Endothelial cell of umbilical vein (primary cell): ENCODE results near the gene NAA30. TPM values are rescaled to one million over a fixed set of nuclear protein-coding genes. Genes with fewer than 3 reads are reported as not detected.

Experiments
- BruUV-seq: library from RNA; stranded (reverse); fragments of 400-500 nt; replicated peaks from 2 replicates; lab custom pipeline; 2021; lab: Mats Ljungman, UMichigan
- CTCF ChIA-PET: fragments of 300-600, 350-600 bp; sonication (Branson Sonifier 250); formaldehyde crosslinking; loops from one replicate; lab custom pipeline; 2021; ENCODE audit warnings: antibody characterized with exemption, inconsistent platforms; lab: Charles Lee
- POLR2A ChIA-PET: fragments of 300-600, 350-600 bp; sonication (Branson Sonifier 250); formaldehyde crosslinking; loops from one replicate; lab custom pipeline; 2021; ENCODE audit warnings: antibody characterized with exemption, inconsistent platforms; lab: Charles Lee
- DNase-seq: peaks from one replicate; pipeline ENCODE4 v3.0.0-alpha.2; 2011; ENCODE audit warnings: low read depth, low spot score
- FAIRE-seq: peaks from 2 replicates; lab custom pipeline; 2011; peaks lifted over from hg19 to GRCh38; lab: Jason Lieb, UNC
- H2AFZ ChIP-seq: 2 replicates; pipeline ENCODE4 v1.6.0; 2012; ENCODE audit warnings: low read depth, low read length, control low read depth, inconsistent platforms
- H3K27ac ChIP-seq: 2 replicates; pipeline ENCODE4 v1.5.1; 2011; ENCODE audit warnings: low read depth, mild to moderate bottlenecking, control low read depth, low read length, moderate library complexity; ENCODE audit not compliant: insufficient read depth
- H3K27me3 ChIP-seq, 2 experiments: 2 replicates each; pipeline versions ENCODE4 v1.6.0 to v1.6.1; 2011; ENCODE audit warnings: low read length in 2 of 2, mixed read lengths in 1 of 2; ENCODE audit not compliant: control insufficient read depth in 2 of 2, insufficient read depth in 2 of 2
- H3K36me3 ChIP-seq, 2 experiments: 2 replicates in 1 of 2; 3 replicates in 1 of 2; pipeline ENCODE4 v1.5.1; 2011; ENCODE audit warnings: low read length in 2 of 2, mild to moderate bottlenecking in 1 of 2, moderate library complexity in 1 of 2; ENCODE audit not compliant: control insufficient read depth in 2 of 2, insufficient read depth in 2 of 2; ENCODE audit errors: extremely low read depth in 1 of 2
- H3K4me1 ChIP-seq: 3 replicates; pipeline ENCODE4 v1.5.1; 2011; ENCODE audit warnings: mild to moderate bottlenecking, low read length; ENCODE audit not compliant: control insufficient read depth, insufficient read depth; ENCODE audit errors: extremely low read depth
- H3K4me2 ChIP-seq: 2 replicates; pipeline ENCODE4 v1.6.1; 2011; ENCODE audit warnings: low read length, control low read depth, mixed read lengths; ENCODE audit not compliant: insufficient read depth
- H3K4me3 ChIP-seq, 3 experiments: fragments of 200-600 bp in 1 of 3; sonication (generic), shearing (Covaris generic) in 1 of 3; replicated peaks in 1 of 3; 2 replicates each; pipeline ENCODE4 v1.5.1; 2011 to 2016; ENCODE audit warnings: control low read depth in 3 of 3, low read length in 3 of 3, mild to moderate bottlenecking in 2 of 3, inconsistent platforms in 1 of 3, low read depth in 1 of 3, moderate library complexity in 1 of 3; ENCODE audit not compliant: insufficient read depth in 1 of 3
- H3K79me2 ChIP-seq: 2 replicates; pipeline ENCODE4 v1.6.0; 2012; ENCODE audit warnings: low read length, inconsistent platforms; ENCODE audit not compliant: control insufficient read depth, insufficient read depth
- H3K9ac ChIP-seq: replicated peaks from 2 replicates; pipeline ENCODE3; 2011; ENCODE audit warnings: low read length, control low read depth; ENCODE audit not compliant: insufficient read depth; ENCODE audit errors: extremely low read depth
- H3K9me1 ChIP-seq: replicated peaks from 3 replicates; pipeline ENCODE4 v1.6.0; 2011; ENCODE audit warnings: mild to moderate bottlenecking, low read length; ENCODE audit not compliant: control insufficient read depth, insufficient read depth; ENCODE audit errors: extremely low read depth
- H3K9me3 ChIP-seq: replicated peaks from 2 replicates; pipeline ENCODE4 v1.5.1; 2012; ENCODE audit warnings: low read length, inconsistent platforms; ENCODE audit not compliant: control insufficient read depth, insufficient read depth
- H4K20me1 ChIP-seq: replicated peaks from 2 replicates; pipeline ENCODE3; 2011; ENCODE audit warnings: mild to moderate bottlenecking, low read length; ENCODE audit not compliant: control insufficient read depth, insufficient read depth; ENCODE audit errors: extremely low read depth
- CTCF ChIP-seq, 2 donors: IDR thresholded peaks; 1 replicate in 1 of 2; 2 replicates in 1 of 2; pipeline ENCODE4 v1.5.1; 2011; ENCODE audit warnings: low read length in 2 of 2, mild to moderate bottlenecking in 2 of 2, moderate library complexity in 2 of 2, control low read depth in 1 of 2, inconsistent platforms in 1 of 2, low read depth in 1 of 2; ENCODE audit not compliant: insufficient read depth in 1 of 2; ENCODE audit errors: extremely low read depth in 1 of 2
- EZH2 ChIP-seq: IDR thresholded peaks from 2 replicates; pipeline ENCODE4 v1.6.1; 2012; ENCODE audit warnings: borderline replicate concordance, low read depth, mild to moderate bottlenecking, moderate library complexity, low read length, inconsistent platforms; ENCODE audit not compliant: severe bottlenecking
- FOS ChIP-seq: IDR thresholded peaks from 2 replicates; pipeline ENCODE4 v1.6.1; 2011; ENCODE audit warnings: mild to moderate bottlenecking, low read length, moderate library complexity, borderline replicate concordance; ENCODE audit not compliant: insufficient read depth
- GATA2 ChIP-seq: IDR thresholded peaks from 2 replicates; pipeline ENCODE4 v1.7.0; 2011; ENCODE audit warnings: low read depth, mild to moderate bottlenecking, moderate library complexity, mixed read lengths, low read length; ENCODE audit not compliant: insufficient read length, insufficient read depth
- JUN ChIP-seq: IDR thresholded peaks from 2 replicates; pipeline ENCODE4 v1.6.1; 2011; ENCODE audit warnings: borderline replicate concordance, low read depth; ENCODE audit not compliant: insufficient read length, insufficient read depth
- MAX ChIP-seq: IDR thresholded peaks from 2 replicates; pipeline ENCODE4 v1.6.1; 2011; ENCODE audit not compliant: insufficient read depth, insufficient read length
- MYC ChIP-seq: IDR thresholded peaks from one replicate; pipeline ENCODE4 v1.6.1; 2011; ENCODE audit warnings: mild to moderate bottlenecking, low read depth, low read length
- POLR2A ChIP-seq: IDR thresholded peaks from 2 replicates; pipeline ENCODE4 v1.6.1; 2012; ENCODE audit warnings: low read depth, mild to moderate bottlenecking, control low read depth, low read length
- POLR2AphosphoS5 ChIP-seq: IDR thresholded peaks from 2 replicates; pipeline ENCODE4 v1.6.1; 2012; ENCODE audit warnings: low read depth, mild to moderate bottlenecking, control low read depth, low read length, moderate library complexity; ENCODE audit not compliant: insufficient read depth
- dilution Hi-C: fragments of 300-500 bp; cut with MboI; formaldehyde crosslinking; loops from one replicate; pipeline ENCODE4 v1.15.0; 2019; ENCODE audit warnings: low sequenced_read_pairs; ENCODE audit not compliant: extremely low pct_ligation_motif_present
- intact Hi-C: fragments of 100-400 bp; cut with micrococcal nuclease; formaldehyde crosslinking; loops from one replicate; pipeline ENCODE4 v1.10.0; 2022
- polyA plus RNA-seq, 4 experiments: library from polyadenylated mRNA; depleted of rRNA in 3 of 4; stranded (reverse) in 3 of 4; unstranded in 1 of 4; fragments of >200 nt; gene quantifications; 2 replicates each; pipeline versions ENCODE4 v1.2.1 to v1.2.3, GENCODE V29; 2011 to 2012; ENCODE audit warnings: missing spikeins in 1 of 4
- total RNA-seq: library from RNA; stranded (reverse); gene quantifications from 2 replicates; pipeline ENCODE4 v1.2.3, GENCODE V29; 2021

Gene NAA30
- total and polyA plus RNA-seq, 2 donors (not counting 3 experiments of a cell fraction or from before 2014, with no cell fraction given), result 5.4 to 21.8 TPM

- dilution Hi-C loops (no loop called here), intact Hi-C loops (no loop called here)
- Histone ChIP-seq H3K4me1 (peaks cover 3% of the 10 kb centered on the region), H3K9me3 (no peaks in the 10 kb centered on the region), H3K9me1 (no peaks in the 10 kb centered on the region), H3K4me3 (no peak overlapping the region), H3K4me2 (no peak overlapping the region), H4K20me1 (no peaks in the 10 kb centered on the region), H3K27me3 (no peaks in the 10 kb centered on the region), H3K27ac (no peak overlapping the region), H3K79me2 (no peaks in the 10 kb centered on the region), H2AFZ (no peak overlapping the region), H3K9ac (no peak overlapping the region), H3K36me3 (no peaks in the 10 kb centered on the region)
- no TSS peak for BruUV-seq
- no peak for TF ChIP-seq GATA2
- TF ChIP-seq POLR2A, result no peak
- TF ChIP-seq EZH2, result no peak
- TF ChIP-seq MAX, result no peak
- no peak for TF ChIP-seq CTCF (IDR thresholded peaks at IDR 0.05; ENCODE audit: extremely low read depth in 1 of 2, insufficient read depth in 1 of 2, low read depth in 1 of 2, low read length in 2 of 2)
- no peak for TF ChIP-seq POLR2AphosphoS5
- no peak for TF ChIP-seq MYC
- no peak for TF ChIP-seq FOS
- TF ChIP-seq JUN, result no peak
- ChIA-PET POLR2A (no interaction called here), CTCF (interaction anchor here (0.8 to 1.4 kb wide), 2 partner anchors 9 to 29 kb away, joined by 4 read pairs; no protein-coding TSS in a partner anchor)
- DNase-seq (no peak), FAIRE-seq (no peak)
Measured at GRCh38 chr14:57345106-57345505, 45.3 kb upstream of the NAA30 start.
